GM18505 (cell line): ENCODE results near the gene GSK3A.

Source experiments
- ATAC-seq: cut with Tn5 transposase; IDR thresholded peaks from one replicate; pipeline ENCODE4 v1.9.1; 2021; ENCODE audit not compliant: unreplicated experiment
- POLR2A ChIP-seq: IDR thresholded peaks from 4 replicates; pipeline ENCODE4 v1.6.1; 2011; ENCODE audit warnings: borderline replicate concordance; ENCODE audit not compliant: insufficient read depth, insufficient read length; ENCODE audit errors: extremely low read depth

GSK3A gene

GRCh38 chr19:42284066-42284501 lies 41.7 kb upstream of the GSK3A start:
- TF ChIP-seq POLR2A = peak; percentile 14
- ATAC-seq = peak; percentile 45

- peak; percentile 62 for TF ChIP-seq POLR2A
- ATAC-seq = peak; percentile 42
These were observed 41.0 kb upstream of the GSK3A start for GRCh38 chr19:42283188-42284065.

GRCh38 chr19:42282819-42283187 lies 40.4 kb upstream of the GSK3A start:
- no peak for ATAC-seq
- no peak for TF ChIP-seq POLR2A

GRCh38 chr19:42281827-42282762 lies 39.7 kb upstream of the GSK3A start:
- no peak for ATAC-seq

GRCh38 chr19:42281146-42281826 lies 38.9 kb upstream of the GSK3A start:
- no peak for TF ChIP-seq POLR2A
- ATAC-seq = no peak

More at GRCh38 chr19:42281827-42282762, 39.7 kb upstream of the GSK3A start:
- TF ChIP-seq POLR2A = no peak

- ATAC-seq = no peak
- TF ChIP-seq POLR2A = no peak
These were observed 38.4 kb upstream of the GSK3A start for GRCh38 chr19:42280815-42281145.

GRCh38 chr19:42279902-42280814 lies 37.8 kb upstream of the GSK3A start:
- TF ChIP-seq POLR2A = peak; percentile 55
- peak; percentile 20 for ATAC-seq

GRCh38 chr19:42279155-42279901 lies 36.9 kb upstream of the GSK3A start:
- TF ChIP-seq POLR2A = no peak
- ATAC-seq = no peak

GRCh38 chr19:42278452-42279154 lies 36.2 kb upstream of the GSK3A start:
- TF ChIP-seq POLR2A = no peak
- ATAC-seq = no peak

GRCh38 chr19:42277821-42278451 lies 35.5 kb upstream of the GSK3A start:
- no peak for TF ChIP-seq POLR2A
- no peak for ATAC-seq

- TF ChIP-seq POLR2A = no peak
- ATAC-seq = no peak
These were observed 34.4 kb upstream of the GSK3A start for GRCh38 chr19:42276821-42277220.

- no peak for TF ChIP-seq POLR2A
These were observed 33.9 kb upstream of the GSK3A start for GRCh38 chr19:42276284-42276683.

More at GRCh38 chr19:42276284-42276683, 33.9 kb upstream of the GSK3A start:
- no peak for ATAC-seq
